ENCODE results near the gene SLC2A11. TPM values are rescaled to one million over a fixed set of nuclear protein-coding genes. Genes with fewer than 3 reads are reported as not detected.
A peak's percentile ranks its signal among the peaks of the same experiment; 100 is the strongest.

Gene SLC2A11
- total RNA-seq, 4 donors from 2014 or later: 3.2 to 12.5 (median 8.7) TPM

DNA sequence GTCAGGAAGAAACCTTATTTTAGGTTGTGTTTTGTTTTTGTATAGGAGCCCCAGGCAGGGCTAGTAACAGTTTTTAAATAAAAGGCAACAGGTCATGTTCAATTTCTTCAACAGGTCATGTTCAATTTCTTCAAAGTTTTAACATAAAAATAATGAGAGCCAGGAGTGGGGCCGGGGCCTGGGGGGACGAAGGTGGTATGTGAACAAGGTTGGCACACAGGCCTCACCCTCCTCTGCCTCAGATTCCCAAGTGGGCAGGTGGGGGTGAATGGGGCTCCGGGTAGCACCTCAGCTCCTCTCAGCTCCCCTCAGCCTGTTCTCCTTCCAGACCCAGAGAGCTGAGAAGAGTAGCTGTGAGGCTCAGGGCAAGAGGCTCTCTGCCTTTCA lies 23.3 kb upstream of the SLC2A11 start:
- Histone ChIP-seq H3K27me3 (no peaks in the 10 kb centered on the region), H3K4me3 (no peak overlapping the region), H3K4me1 (peaks cover 24% of the 10 kb centered on the region), H3K36me3 (peaks cover 51% of the 10 kb centered on the region), H3K9me3 (no peaks in the 10 kb centered on the region), H3K27ac (no peak overlapping the region)
- DNase-seq (ENCODE audit: low spot score in 2 of 2): peak; percentile 40 to 76
- whole genome bisulfite sequencing: 100% methylated on average over 3 of the region's 3 CpGs
- TF ChIP-seq POLR2A (IDR thresholded peaks at IDR 0.05) (no peak), EP300 (IDR thresholded peaks at IDR 0.05) (no peak), POLR2AphosphoS5 (IDR thresholded peaks at IDR 0.05) (no peak)
- TF ChIP-seq, protein P1, sequence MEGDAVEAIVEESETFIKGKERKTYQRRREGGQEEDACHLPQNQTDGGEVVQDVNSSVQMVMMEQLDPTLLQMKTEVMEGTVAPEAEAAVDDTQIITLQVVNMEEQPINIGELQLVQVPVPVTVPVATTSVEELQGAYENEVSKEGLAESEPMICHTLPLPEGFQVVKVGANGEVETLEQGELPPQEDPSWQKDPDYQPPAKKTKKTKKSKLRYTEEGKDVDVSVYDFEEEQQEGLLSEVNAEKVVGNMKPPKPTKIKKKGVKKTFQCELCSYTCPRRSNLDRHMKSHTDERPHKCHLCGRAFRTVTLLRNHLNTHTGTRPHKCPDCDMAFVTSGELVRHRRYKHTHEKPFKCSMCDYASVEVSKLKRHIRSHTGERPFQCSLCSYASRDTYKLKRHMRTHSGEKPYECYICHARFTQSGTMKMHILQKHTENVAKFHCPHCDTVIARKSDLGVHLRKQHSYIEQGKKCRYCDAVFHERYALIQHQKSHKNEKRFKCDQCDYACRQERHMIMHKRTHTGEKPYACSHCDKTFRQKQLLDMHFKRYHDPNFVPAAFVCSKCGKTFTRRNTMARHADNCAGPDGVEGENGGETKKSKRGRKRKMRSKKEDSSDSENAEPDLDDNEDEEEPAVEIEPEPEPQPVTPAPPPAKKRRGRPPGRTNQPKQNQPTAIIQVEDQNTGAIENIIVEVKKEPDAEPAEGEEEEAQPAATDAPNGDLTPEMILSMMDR (IDR thresholded peaks at IDR 0.05): no peak

- Histone ChIP-seq H3K4me1 (peaks cover 29% of the 10 kb centered on the region), H3K36me3 (peaks cover 46% of the 10 kb centered on the region), H3K4me3 (no peak overlapping the region), H3K9me3 (no peaks in the 10 kb centered on the region), H3K27ac (no peak overlapping the region), H3K27me3 (no peaks in the 10 kb centered on the region)
- WGBS: 34% methylated on average over 2 of the region's 10 CpGs
- DNase-seq (ENCODE audit: low spot score in 2 of 2): peak; percentile 56 to 72
- TF ChIP-seq POLR2A (IDR thresholded peaks at IDR 0.05) (no peak), EP300 (IDR thresholded peaks at IDR 0.05) (no peak), POLR2AphosphoS5 (IDR thresholded peaks at IDR 0.05) (no peak)
- TF ChIP-seq, protein P1 (IDR thresholded peaks at IDR 0.05): no peak
Measured at GRCh38 chr22:23834793-23835483, 22.7 kb upstream of the SLC2A11 start.

DNA sequence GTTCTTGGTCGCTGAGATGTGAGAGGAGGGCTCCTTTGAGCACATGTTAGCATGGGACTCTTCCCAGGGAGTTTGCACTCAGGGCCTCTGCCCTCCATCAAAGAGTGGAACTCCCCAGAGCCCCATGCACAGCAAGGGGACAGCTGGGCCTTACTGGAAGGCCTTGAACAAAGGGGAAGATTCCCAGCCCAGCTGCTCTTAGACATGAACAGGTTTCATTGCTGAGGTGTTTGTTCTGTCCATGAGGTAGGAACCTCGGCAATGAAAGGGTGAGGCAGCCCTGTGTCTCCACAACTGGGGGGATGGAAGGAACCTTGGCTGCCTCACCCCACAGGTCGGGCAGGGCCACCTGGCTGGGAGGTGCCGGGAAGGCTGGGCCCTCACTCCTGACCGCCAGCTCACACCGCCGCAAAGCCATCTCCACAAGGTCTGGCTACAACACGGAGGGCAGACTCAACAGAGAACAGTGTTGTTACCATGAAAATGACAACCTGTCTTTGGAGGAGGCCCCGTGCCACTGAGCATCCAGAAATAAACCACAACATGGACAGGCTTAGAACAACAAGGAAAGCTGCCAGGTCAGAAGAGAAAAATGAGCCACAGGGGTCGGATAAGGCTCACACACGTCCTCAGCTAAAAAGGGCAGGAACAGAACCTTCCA lies 22.1 kb upstream of the SLC2A11 start:
- Histone ChIP-seq H3K36me3 (peaks cover 43% of the 10 kb centered on the region), H3K27me3 (no peaks in the 10 kb centered on the region), H3K4me3 (no peak overlapping the region), H3K27ac (no peak overlapping the region), H3K4me1 (peaks cover 29% of the 10 kb centered on the region), H3K9me3 (no peaks in the 10 kb centered on the region)
- WGBS: 58% methylated on average over 10 of the region's 11 CpGs
- DNase-seq (ENCODE audit: low spot score in 2 of 2): peak; percentile 32 to 69
- TF ChIP-seq POLR2AphosphoS5 (IDR thresholded peaks at IDR 0.05) (no peak), POLR2A (IDR thresholded peaks at IDR 0.05) (no peak), EP300 (IDR thresholded peaks at IDR 0.05) (no peak)
- TF ChIP-seq, protein P1 (IDR thresholded peaks at IDR 0.05): no peak

GRCh38 chr22:23836281-23836680 lies 21.4 kb upstream of the SLC2A11 start:
- H3K4me1 ChIP-seq: peaks cover 29% of the 10 kb centered on the region
- no peaks in the 10 kb centered on the region for H3K27me3 ChIP-seq
- WGBS: 66% methylated on average over 3 of the region's 5 CpGs
- peak in 1 of 2 donors; percentile 36 for DNase-seq (ENCODE audit: low spot score in 2 of 2)
- no peak overlapping the region for H3K4me3 ChIP-seq
- H3K36me3 ChIP-seq: peaks cover 38% of the 10 kb centered on the region
- no peaks in the 10 kb centered on the region for H3K9me3 ChIP-seq
- TF ChIP-seq, protein P1 (IDR thresholded peaks at IDR 0.05): no peak
- TF ChIP-seq EP300 (IDR thresholded peaks at IDR 0.05): no peak
- no peak for TF ChIP-seq POLR2A (IDR thresholded peaks at IDR 0.05)
- no peak for TF ChIP-seq POLR2AphosphoS5 (IDR thresholded peaks at IDR 0.05)
- H3K27ac ChIP-seq: no peak overlapping the region

Measured in suprapubic skin (tissue), 4 donors.